MV-4-11 (cell line): ENCODE results near the gene PATZ1.
"Not testable (repeated sequence)": the region's sequence is repeated elsewhere in the genome, so short reads cannot be mapped to it uniquely, and the experiment has no call there.

ENCODE experiments used
- DNase-seq: peaks from one replicate; lab custom pipeline; 2025; lab: John Stamatoyannopoulos, UW

The PATZ1 gene

GRCh38 chr22:31346255-31346732, at the start of gene PATZ1:
Gene PATZ1 (minus strand): TSS chr22:31346346. CDS start chr22:31345602, 744 bp downstream.
- peak; percentile 75 for DNase-seq

DNA sequence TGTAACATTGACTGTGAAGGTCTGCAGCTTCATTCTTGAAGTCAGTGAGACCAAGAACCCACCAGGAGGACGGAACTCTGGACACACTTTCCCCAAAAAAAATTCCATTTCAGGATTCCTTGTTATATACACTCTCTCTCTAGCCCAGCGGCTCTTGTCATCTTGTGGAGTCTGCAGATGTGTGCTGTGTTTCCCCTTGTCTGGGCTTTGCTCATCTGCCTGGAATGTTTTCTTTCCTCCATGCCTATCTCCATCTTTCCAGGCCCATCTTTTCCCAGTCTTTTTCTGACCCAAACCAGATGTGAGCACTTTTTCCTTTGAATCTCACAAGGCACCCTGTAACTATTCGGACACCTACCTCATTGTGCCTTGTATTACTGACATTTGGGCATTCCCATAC, 48.2 kb upstream of the PATZ1 start:
- no peak for DNase-seq

DNA sequence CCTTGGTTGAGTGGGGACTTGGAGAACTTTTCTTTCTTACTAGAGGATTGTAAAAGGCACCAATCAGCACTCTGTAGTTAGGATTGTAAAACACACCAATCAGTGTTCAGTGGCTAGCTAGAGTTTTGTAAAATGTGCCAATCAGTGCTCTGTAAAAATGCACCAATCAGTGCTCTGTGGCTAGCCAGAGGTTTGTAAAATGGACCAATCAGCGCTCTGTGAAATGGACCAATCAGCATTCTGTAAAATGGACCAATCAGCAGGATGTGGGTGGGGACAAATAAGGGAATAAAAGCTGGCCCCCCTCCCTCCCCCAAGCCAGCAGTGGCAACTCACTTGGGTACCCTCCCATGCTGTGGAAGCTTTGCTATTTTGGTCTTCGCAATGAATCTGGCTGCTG, 47.7 kb upstream of the PATZ1 start:
- DNase-seq = no peak

- peak; percentile 22 for DNase-seq
Observed at GRCh38 chr22:31378651-31379050, 32.5 kb upstream of the PATZ1 start.

DNA sequence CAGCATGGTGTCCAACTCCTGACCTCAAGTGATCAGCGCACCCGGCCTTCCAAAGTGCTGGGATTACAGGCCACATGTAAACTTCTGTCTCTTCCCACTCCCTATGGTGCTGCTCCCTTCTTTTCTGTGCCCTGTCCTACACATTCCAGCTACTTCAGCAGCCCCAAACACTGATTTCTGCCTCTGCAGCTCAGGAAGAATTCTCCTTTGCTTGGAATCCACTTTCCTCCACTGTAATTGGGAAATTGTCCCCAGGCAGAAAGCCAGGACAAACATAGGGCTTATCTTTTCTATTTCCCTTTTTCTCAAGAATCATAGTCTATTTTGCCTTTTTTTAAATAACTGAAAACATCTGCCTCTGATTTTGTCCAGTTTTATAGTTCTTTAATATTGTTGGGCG, 32.0 kb upstream of the PATZ1 start:
- no peak for DNase-seq

GRCh38 chr22:31377612-31378011, 31.5 kb upstream of the PATZ1 start:
- no peak for DNase-seq

- DNase-seq = no peak
Observed at GRCh38 chr22:31367426-31367825, 21.3 kb upstream of the PATZ1 start.

DNA sequence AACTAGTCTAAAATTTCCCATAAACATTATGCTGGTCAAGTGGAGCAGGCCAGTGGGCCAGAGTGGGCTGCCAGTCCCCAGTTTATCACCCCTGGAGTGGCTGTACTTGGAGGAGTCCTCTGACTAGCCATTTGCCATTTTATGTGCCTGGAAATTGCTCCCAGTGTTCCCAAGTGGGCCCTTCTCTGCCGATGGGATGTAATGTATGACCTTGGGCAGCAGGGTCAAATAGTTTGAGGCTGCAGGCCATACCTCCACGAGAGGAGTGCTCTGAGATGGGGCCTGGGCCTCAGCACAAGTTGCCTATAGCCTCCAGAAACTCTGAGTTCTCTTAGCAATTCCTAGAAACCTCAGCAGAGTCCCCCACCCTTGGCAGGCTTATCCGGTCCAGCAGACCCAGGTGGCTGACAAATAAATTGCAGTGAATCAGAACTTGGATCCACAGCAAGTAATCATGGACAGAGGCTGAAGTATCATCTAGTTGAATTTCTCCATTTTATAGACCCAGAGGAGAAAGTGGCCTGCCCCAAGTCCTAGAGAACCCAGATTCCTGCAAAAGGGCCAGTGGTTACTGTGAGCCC, 17.8 kb upstream of the PATZ1 start:
- no peak for DNase-seq

GRCh38 chr22:31361743-31362142, 15.6 kb upstream of the PATZ1 start:
- no peak for DNase-seq

DNA sequence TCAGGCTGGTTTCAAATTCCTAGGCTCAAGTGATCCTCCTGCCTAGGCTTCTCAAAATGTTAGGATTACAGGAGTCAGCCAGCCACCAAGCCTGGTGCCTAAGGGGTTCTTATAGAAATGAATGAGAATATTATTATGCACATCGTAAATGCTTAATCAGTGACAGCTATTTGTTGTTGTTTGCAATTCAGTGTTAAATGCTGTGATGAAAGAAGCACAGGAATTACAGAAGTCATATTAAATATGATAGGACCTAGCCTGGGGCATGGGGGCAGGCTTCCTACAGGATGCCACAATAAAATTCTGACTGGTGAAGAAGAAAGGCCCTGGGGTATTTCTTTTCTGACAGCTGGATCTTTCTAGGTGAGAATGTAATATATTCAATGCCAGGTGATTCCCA, 13.9 kb upstream of the PATZ1 start:
- DNase-seq = no peak

GRCh38 chr22:31354515-31354914, 8.4 kb upstream of the PATZ1 start:
- DNase-seq = no peak

GRCh38 chr22:31350410-31350863, 4.3 kb upstream of the PATZ1 start:
- no peak for DNase-seq

- DNase-seq = no peak
Observed at GRCh38 chr22:31349960-31350359, 3.8 kb upstream of the PATZ1 start.

DNA sequence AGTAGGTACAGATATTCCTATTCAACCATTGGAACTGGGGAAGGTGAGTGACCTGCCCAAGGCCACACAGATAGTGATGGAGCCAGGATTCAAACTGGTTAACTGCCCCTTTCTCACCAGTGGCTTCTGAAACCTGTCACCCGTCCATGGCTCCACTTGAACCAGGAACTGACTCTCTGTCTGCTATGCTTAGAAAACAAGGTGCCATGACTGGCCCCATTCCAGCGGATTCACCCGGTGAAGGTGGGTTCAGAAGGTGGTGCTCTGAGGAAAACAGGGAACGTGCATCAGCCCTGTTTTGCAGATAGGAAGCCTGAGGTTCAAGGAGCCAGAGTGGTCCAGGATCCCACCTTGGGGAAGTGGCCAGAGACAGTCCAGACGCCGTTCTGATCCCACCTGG, 2.6 kb upstream of the PATZ1 start:
- no peak for DNase-seq

GRCh38 chr22:31348009-31348337, 1.8 kb upstream of the PATZ1 start:
- not testable (repeated sequence) for DNase-seq

- DNase-seq = peak; percentile 75
Observed at GRCh38 chr22:31347251-31348008, 1.3 kb upstream of the PATZ1 start.

GRCh38 chr22:31346733-31347250, 646 bp upstream of the PATZ1 start:
- peak; percentile 63 for DNase-seq

- DNase-seq = peak; percentile 68
Observed at GRCh38 chr22:31345331-31346254, 553 bp downstream of the PATZ1 start.

GRCh38 chr22:31344578-31345330, 1.4 kb downstream of the PATZ1 start:
- DNase-seq = peak; percentile 11

- peak; percentile 21 for DNase-seq
Observed at GRCh38 chr22:31344256-31344577, 1.9 kb downstream of the PATZ1 start.
